ENCODE data around the gene SPINK2.

The SPINK2 gene, protein sequence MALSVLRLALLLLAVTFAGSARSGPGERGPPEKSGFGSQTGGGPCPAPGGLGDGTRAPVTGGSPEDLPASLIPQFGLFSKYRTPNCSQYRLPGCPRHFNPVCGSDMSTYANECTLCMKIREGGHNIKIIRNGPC

DNA sequence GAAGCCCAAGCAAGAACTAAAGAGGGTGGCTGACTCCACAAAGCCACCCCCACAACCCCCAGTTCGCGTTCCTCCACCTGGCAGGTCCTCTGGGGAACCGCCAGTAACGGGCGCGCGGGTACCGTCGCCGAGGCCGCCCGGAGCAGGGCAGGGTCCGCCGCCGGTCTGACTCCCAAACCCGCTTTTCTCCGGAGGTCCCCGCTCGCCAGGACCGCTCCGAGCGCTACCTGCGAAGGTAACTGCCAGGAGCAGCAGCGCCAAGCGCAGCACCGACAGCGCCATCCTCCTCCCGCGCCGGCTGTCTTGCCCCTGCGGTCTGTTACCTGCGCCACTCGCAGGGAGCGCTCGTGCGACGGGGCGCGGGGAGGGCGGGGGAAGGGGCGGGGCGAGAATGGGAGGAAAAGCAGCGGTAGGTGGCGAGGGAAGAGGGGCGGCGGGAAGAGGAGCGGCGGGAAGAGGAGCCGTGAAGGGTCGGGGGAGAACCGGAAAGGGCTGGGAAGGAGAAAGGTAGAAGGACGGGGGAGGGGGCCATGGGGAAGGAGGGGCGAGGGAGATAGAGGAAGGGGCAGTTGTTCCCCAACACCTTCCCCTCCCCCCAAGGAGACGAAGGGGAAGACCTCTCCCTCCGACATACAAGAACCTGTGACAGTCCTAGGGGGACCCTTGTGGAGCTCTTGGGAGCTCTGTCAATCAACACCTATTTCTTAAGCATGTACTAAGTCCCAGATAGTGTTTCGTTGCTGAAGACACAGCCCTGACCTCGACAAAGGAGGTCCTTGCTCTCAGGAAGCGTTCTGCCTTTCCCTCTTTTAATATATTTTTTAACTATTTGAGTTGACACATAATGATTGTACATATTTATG is at the start of gene SPINK2:
SPINK2 (minus strand) TSS at position 321 of the 863 bp plus-strand sequence; CDS start at position 282, 39 bp downstream.
- FAIRE-seq: no peak

DNA sequence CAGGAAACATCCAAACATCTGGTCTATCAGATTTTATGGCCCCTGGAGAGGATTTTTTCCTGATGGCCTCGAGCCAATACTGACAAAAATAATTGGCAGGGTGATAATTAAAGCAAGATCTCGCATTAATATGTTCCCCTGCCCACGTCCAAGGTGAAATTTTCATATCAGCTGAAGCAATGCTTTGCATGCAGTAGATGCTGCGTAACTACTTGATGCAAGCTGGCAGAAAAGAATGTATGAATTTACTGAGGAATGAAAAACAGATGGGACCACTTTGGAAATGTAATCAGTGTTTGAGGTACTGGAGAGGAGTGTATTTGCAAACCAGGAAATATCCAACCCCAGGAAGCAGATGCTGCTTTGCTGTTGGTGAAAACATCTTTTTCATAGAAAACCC is 49.4 kb upstream of the SPINK2 start:
- FAIRE-seq: no peak

- no peak for FAIRE-seq
Observed at GRCh38 chr4:56863441-56864139, 42.1 kb upstream of the SPINK2 start.

GRCh38 chr4:56861360-56861759 is 39.9 kb upstream of the SPINK2 start:
- FAIRE-seq: no peak

DNA sequence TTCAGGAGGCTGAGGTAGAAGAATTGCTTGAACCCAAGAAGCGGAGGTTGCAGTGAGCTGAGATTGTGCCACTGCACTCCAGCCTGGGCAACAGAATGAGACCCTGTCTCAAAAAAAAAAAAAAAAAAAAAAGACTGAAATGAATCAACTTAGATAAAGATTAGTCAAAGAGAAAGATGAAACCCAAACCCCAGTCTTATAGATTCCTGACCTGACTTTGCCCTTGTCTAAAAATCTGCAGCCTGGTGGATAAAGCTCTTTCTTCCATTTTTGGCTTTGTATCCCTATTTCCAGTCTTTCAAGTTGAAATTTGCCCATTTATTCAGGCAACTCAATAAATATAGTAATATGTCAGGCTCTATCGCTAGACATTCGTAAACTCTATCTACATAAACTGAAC is 39.3 kb upstream of the SPINK2 start:
- FAIRE-seq: no peak

GRCh38 chr4:56859841-56860240 is 38.3 kb upstream of the SPINK2 start:
- no peak for FAIRE-seq

DNA sequence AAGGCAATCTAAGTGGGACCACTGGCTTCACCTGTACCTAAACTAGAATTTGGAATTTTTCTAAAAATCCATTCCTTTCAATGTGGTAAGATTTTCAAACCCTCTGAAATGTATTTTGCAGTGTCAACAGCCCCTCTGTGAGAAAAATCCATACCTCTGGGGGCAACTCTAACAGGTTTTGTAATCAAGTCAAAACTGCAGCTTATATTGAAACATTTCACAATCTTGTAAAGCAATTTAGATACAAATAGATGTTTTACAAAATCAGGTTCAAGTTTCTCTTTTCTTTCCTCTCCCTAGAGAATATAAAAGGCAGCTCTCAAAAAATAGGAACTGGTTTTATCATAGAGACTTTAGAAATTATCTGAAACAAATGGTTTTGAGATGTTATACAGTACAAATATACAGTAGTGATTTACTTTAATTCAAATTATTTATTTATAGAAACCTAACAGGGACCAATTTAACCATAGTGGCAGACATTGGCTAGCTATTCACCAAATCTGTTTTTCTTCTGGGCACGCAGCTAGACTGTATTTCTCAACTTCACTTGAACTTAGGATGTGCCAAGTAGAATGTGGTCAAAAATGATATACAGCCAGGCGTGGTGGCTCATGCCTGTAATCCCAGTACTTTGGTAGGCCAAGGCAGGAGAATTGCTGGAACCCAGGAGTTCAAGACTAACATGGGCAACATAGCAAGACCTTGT is 36.3 kb upstream of the SPINK2 start:
- no peak for FAIRE-seq

- no peak for FAIRE-seq
Observed at GRCh38 chr4:56856656-56857055, 35.2 kb upstream of the SPINK2 start.

DNA sequence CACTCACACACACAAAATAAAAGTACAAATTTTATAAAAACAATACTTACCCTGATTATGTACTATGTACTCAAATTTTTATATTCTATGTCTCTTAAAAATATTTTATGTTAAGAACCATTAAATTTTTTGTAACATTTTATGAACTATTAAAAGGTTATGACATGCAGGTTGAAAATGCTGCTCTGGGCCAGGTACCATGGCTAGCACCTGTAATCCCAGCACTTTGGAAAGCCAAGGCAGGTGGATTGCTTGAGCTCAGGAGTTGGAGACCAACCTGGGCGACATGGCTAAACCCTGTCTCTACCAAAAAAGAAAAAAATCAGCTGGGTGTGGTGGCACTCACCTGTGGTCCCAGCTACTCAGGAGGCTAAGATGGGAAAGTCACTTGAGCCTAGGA is 29.4 kb upstream of the SPINK2 start:
- FAIRE-seq: no peak

DNA sequence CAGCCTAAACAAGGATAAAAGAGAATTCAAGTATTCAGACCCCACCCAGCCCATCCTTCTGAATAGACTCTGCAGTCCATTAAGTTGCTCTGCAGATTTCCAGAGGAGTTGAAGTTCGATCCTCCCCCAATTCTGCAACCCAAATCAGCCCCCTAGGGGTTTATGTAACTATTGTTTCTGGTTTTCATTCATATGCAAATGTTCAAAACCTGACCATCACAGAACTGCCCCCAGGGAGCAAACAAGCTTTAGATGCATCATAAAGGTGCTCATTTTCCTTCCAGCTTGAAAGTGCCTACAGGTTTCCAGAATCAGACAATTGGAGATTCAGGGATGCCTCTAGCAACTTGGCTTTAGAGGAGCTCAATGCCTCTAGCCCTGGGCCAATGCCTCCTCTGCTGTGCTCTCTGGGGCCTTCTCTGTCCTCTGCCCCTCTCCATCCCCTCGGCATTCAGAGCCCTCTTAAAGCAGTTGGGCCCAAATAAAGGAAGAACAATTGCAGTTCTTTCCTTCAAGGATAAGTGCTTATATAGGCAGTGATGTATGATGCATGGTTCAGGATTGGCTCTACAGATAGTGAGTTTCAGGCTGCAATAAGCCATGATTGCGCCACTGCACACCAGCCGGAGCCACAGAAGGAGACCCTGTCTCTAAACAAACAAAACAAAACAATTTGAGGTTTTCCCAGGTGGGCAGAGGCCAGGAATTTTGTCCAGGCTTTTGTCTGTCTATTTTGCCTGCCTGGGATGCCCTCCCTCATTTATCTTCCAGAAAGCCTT is 23.5 kb upstream of the SPINK2 start:
- FAIRE-seq: no peak

- no peak for FAIRE-seq
Observed at GRCh38 chr4:56843421-56843899, 22.0 kb upstream of the SPINK2 start.

DNA sequence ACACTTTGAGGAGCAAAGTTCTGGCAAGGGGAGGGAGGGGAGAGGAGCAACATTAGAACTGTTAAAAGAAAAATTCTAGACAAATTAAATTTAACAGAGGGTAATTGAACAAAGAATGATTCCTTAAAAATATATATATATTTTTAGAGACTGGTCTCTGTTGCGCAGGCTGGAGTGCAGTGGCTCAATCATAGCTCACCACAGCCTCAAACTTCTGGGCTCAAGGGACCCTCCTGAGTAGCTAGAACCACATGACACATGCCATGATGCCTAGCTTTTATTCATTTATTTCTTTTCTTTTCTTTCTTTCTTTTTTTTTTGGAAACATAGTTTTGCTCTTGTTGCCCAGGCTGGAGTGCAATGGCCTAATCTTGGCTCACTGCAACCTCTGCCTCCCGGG is 19.1 kb upstream of the SPINK2 start:
- no peak for FAIRE-seq

DNA sequence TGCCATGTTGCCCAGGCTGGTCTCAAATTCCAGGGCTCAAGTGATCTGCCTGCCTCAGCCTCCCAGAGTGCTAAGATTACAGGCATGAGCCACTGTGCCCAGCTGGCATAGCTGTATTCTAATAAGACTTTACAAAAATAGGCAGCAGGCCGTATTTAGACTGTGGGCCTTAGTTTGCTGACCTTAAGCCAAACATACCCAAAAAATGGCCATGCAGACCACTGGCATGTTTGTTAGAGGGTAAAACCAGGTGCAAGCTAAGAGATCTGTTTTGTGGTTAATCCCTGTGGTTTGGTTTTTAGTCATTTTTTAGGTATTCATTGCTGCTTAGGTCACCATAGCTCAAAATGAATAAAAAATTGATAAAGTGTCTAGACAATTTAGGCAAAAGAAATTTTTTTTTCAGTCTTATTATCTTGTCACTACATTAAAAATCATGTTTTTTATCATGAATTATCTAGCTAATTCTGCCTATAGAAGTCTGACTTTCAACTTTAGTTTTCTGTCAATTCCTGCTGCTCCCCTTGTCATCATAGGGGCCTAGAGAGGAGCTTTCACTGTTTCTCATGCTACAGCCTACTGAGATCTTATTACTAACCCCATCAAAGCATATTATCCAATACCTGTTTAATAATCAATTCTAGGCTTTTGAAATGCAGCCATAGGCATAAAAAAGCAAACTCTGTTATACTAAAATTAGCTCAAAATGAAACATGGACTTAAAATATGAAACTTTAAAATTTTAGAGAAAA is 7.5 kb upstream of the SPINK2 start:
- FAIRE-seq: no peak

DNA sequence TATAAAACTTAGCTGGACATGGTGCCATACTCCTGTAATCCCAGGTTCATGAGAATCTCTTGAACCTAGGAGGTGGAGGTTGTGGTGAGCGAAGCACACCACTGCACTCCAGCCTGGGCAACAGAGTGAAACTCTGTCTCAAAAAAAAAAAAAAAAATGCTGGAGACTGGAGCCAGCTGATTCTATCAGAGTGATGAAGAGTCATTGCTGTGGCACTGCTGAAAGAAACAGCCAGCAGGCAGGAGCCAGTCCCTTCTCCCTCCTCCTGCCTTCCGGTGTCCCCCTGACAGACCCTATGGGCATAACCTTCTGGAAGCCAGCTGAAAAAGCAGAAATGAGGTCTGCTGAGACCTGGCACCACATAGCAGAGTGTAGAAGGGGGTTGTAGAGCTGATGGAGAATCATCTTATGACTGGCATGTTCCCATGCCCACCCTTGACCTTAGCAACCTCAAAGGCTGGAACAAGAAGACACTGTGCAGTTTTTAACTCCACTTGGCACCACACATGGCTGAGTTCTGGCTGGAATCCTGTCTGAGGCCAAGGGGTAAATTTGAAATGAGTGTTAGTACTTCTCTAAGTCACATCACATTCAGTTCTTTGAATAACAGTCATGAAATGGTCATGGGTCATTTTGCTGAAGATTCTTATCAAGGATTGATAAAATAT is 2.6 kb upstream of the SPINK2 start:
- FAIRE-seq: no peak

- FAIRE-seq: no peak
Observed at GRCh38 chr4:56818797-56819196, 2.7 kb downstream of the SPINK2 start.

- no peak for FAIRE-seq
Observed at GRCh38 chr4:56817840-56818491, 3.5 kb downstream of the SPINK2 start.

DNA sequence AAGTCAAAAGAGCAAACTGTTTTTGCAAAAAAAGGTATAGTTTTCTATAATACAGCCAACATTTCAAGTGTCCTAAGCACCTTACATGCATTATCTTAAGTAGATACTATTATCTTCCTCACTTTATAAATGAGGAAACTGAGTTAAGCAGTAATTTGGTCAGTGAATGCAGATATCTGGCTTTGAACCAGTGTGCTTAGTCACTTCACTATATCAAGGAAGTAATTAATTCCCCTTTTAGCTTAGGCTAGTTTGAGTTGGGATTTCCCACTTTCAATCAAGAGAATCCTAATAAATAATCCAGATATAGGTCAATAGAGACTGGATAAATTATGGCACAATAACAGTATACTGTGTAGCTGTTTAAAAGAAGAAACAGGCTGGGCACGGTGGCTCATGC is 14.8 kb downstream of the SPINK2 start:
- no peak for FAIRE-seq

DNA sequence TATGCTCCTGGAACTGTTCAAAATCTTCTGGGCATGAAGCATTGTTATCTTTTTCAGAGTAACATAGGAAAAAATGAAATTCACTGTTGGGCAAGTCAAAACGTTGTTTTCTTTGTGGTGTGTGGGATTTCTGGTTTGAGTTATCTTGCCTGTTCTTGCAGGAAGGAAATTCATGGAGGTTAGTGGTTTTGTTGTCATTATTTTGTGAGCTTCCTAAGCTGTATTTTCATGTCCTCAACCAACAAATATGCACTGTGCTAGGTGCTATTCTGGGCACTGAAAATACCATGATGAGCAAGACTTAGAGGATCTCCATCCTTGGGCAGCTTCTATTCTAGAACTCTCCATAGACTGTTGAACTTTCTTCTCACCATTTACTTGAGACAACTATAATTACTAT is 16.9 kb downstream of the SPINK2 start:
- no peak for FAIRE-seq

DNA sequence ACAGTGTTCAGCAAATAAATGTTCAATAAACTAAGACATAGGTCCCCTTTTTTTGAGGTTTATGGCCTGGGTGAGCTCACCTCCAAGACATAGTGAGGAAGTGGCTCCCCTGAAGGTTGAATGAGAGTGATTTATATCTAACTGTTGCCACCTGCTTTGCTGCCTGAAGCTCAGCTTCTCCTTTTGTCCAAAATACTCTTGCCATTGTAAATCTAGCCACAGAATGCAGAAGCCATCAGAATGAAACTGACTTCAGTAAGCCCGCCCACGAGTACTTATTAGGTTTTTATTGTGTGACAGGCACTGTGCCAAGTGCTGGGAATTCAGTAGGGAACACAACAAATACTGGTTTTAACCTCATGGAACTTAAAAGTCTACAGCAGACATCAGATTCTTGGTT is 18.0 kb downstream of the SPINK2 start:
- no peak for FAIRE-seq

Measured in G401.6 (cell line).